LoVo (cell line): Measurements from ENCODE around the gene NUDT22.
A peak's percentile ranks its signal among the peaks of the same experiment; 100 is the strongest.
"Not testable (repeated sequence)": the region's sequence is repeated elsewhere in the genome, so short reads cannot be mapped to it uniquely, and the experiment has no call there.

Experiments
- DNase-seq: peaks from one replicate; pipeline ENCODE4 v3.0.0-alpha.2; 2016; ENCODE audit warnings: low spot score

NUDT22 gene

GRCh38 chr11:64243236-64243854 lies 17.3 kb downstream of the NUDT22 start:
- DNase-seq, result no peak

- no peak for DNase-seq
These were observed 18.0 kb downstream of the NUDT22 start for GRCh38 chr11:64244107-64244506.

GRCh38 chr11:64244966-64245365 lies 18.9 kb downstream of the NUDT22 start:
- DNase-seq, result no peak

GRCh38 chr11:64245401-64245796 lies 19.3 kb downstream of the NUDT22 start:
- DNase-seq, result no peak

DNA sequence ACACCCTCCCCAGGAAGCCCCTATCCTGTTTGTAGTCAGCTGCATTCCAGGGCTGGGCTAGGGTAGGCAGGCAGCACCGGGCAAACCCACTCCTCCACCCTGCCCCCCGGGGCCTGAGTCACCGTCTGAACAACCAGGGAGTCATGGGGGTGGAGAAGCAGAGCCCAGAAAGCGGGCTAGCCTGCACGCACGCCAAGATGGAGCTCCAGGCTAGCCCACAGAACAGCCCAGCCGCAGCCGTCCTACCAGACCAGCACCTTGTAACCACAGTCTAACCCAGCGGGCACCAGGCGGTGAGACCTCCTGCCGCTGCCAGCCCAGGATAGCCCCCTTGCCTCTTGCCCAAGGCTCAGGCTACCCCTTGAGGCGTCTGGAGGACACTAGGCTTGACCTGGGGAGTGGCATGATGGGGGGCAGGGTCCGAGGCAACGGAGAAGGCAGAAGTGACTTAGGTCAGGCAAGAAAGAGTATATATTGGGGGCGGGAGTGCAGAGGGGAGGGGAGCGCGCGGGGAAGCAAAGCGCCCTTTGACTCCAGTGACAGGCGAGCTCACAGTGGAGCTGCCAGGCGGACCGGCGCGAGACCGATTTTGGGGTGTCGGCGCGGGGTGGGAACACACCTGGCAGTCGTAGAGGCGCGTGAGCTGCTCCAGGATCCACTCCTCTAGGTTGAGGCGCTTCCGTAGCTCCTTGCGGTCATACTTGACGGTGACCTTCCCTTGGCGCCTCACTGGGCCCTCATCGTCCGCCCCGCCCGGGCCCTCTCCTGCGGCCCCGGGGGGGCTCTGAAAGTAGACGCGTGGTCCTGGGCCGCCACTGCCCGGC lies 19.9 kb downstream of the NUDT22 start:
- DNase-seq, result peak; percentile 89

- not testable (repeated sequence) for DNase-seq
These were observed 20.5 kb downstream of the NUDT22 start for GRCh38 chr11:64246621-64246870.

DNA sequence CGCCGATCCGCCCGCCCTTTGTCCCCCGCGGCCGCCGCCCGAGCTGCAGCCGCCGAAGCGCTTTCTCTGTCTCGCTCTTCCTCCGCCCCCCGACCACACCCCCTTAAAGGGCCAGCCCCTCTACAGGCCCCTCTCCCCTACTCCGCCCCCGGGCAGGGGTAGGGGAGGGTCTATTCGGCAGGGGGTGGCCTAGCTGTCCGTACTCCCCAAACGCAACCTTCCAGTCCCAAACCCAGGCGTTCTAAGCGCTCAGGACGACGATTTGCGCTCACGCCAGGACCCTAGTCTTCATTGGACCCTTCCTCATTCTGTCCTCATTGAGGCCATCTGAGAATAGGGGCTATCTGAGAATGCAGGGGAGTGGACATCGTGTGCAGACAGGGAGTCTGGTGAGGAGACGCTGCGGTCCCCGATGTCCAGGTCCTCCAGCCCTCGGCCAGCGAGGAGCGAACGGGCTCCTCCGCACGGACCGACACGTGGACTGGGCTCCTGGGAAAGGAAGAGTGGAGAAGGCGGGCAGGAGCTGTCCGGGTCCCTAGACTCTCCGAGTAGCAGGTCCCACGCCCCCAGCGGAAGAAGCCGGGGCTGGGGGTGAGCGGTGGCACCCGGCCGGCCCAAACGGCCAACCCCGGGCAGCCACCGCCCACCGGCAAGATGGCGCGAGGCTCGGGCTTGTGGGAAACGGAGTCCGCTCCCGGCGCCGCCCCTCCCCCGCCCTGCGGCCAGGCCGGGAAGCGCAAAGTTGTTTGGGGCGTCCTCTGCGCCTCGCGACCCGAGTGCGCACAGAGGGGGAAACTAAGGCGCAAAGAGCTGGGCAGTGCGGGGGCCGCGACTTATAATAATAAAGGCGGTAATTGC lies 21.0 kb downstream of the NUDT22 start, which contains the start of gene PPP1R14B:
TSS of gene PPP1R14B (minus strand) at position 73 of the 858 bp plus-strand sequence. CDS start 270 bp downstream, outside the sequence.
- peak; percentile 81 for DNase-seq

- no peak for DNase-seq
These were observed 21.9 kb downstream of the NUDT22 start for GRCh38 chr11:64247729-64248531.

- no peak for DNase-seq
These were observed 22.5 kb downstream of the NUDT22 start for GRCh38 chr11:64248578-64248977.

DNA sequence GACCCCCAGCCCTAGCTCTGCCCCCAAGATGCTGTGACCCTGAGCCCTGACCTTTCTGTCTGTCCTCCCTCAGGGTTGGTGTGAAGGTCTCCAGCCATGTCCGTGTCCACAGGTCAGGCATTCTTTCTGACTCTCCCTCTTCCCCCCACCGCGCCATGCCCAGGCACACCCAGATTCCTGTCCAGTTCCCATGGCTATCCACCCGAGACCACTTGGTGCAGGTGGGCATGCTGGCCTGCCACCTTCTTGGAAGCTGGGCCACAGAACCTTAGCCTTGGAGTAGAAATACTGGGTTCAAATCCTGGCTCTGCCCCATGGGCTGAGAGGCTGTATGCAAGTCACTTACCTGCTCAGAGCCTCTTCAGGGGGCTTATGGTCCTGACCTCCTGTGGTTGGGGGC lies 23.0 kb downstream of the NUDT22 start:
- DNase-seq, result no peak

DNA sequence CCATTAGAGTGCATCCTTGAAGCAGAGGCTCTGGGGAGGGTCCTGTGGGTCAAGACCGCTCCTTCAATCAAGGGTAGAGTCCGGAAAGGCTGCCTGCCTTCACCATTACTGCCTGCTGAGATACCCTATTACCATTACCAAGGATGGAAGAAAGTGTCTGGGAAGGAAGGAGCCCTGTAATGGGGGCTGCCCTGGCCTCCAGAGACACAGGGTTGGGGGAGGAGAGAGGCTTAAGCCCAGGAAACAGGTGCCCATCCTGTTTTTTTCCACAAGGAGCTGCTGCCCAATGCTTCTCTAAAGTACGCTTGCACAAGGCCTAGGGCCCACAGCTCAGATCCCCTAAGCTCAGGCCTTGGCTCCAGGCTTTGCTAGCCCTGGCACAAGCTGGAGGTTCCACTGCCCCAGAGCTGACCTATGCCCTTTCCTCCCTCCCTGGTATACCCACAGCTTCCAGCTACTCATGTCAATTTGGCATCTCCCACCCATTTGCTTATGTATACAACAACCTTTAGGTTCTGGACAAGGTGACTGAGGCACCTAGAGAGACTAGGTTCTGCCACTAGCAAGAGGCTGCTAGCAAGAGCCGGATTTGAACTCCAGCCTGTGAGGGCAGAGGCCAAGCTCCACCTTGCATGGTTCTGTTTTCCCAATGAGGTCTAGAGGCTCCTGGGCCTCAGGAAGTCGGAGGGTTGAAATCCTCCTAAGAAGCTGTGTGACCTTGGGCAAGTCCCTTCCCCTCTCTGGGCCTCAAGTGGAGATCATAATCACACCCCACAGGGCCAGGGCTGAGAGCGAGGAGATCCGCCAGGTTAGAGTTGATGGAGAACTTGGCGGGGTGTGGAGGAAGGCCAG lies 23.7 kb downstream of the NUDT22 start:
- no peak for DNase-seq

DNA sequence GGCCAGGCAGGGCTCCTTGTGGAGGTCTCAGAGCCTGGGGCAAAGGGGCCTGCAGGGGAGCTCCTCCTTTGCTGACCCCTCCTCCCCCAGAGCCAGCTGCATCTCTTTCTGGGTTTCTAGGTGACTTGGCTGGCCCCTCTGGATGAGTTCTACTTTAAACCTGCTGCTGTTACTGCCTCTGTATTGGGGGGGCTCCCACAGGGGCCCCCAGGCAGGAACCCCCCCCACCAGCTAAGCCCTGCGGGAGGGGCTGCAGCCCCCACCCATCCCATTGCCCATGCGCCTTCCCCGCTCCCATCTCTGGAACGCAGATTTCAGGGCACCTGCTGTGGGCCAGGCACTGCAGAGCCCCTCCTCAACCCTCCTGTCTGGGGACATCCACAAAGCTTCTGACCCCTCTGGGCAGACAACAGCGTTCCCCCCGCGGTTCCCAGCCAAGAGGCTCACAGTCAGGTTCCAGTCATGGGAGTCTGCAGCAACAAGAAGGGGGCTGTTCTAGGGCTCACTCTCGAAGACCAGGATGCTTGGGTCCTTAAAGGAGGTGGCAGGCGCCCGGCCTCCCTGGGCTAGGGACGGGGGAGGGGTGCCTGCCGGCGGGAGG lies 24.4 kb downstream of the NUDT22 start:
- no peak for DNase-seq

- peak; percentile 56 for DNase-seq
These were observed 25.1 kb downstream of the NUDT22 start, which contains the start of gene PLCB3 for GRCh38 chr11:64251016-64251752. Gene PLCB3, plus strand, starts transcription at chr11:64251530. Its CDS starts 120 bp downstream, at chr11:64251650.

DNA sequence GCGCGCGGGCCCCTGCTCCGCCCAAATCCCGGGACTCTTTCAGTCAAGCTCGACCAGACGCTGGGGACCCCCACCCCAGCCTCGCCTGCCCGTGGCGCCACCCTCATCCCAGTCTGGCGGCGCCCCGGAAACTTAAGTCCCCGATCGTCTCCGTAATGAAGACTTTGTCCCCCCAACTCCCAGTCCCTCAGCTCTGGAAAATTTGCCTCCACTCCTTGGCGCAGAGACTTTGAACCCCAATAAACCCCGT lies 25.6 kb downstream of the NUDT22 start:
- DNase-seq, result no peak

- DNase-seq, result peak; percentile 52
These were observed 26.2 kb downstream of the NUDT22 start for GRCh38 chr11:64252003-64252872.

DNA sequence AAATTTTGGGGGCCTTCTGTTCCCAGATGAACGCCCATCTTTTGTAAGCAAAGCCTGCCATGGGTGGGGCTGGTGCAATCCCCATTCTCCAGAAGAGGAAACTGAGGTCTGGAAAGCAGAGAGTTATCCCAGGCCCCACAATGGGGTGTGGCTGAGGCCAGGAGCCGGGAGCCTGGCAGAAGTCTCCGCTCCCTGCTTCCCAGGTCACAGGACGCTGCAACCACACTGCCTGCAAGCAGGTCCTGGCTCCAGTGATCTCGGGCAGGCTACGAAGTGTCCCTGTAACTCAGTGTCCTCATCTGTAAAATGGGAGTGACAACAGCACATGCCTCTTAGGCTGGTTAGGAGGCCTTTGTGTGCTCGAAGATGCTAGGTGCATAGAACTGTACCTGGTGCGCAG lies 27.0 kb downstream of the NUDT22 start:
- DNase-seq, result no peak

DNA sequence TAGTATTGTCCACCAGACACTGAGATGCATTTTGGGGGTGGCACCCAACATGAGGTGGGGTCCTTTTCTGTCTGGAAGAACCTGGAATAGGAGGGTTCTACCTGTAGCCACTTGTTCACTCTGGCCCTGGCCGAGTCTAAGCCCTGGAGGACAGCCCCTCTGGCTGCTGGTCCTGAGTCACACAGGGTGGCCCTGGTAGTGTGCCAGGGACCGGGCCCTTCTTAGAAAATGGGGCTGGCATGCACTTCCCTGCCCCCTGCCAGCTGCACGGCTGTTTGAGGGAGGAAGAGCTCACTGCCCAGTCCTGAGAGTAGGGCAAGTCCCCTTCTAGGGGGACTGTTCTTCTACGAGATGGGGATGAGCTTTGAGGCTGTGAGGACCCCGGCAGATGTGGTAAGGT lies 27.4 kb downstream of the NUDT22 start:
- DNase-seq, result no peak

DNA sequence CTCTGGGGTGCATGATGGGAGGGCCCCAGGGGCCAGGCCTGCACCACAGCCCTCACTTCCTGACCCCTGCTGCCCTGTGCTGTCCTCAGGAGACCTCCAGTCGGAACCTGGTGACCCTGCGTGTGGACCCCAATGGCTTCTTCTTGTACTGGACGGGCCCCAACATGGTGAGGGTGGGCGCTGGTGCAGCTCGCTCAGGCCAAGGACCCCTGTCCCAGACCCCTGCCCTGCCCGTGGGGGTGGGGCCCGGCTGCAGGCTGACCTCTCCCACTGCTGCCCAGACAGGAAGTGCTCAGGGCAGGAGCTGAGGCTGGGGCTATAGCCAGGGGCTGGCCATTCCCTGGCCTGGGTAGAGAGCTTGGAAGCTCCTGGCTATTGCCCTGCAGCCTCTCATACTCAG lies 28.3 kb downstream of the NUDT22 start:
- no peak for DNase-seq
